Measurements from ENCODE around the gene UBE2S.

UBE2S gene

GRCh38 chr19:55440411-55441105 lies 33.0 kb upstream of the UBE2S start:
- H3K27ac ChIP-seq (ENCODE audit: poor library complexity, severe bottlenecking) = no peak overlapping the region
- no peak for ATAC-seq (ENCODE audit: low read depth)
- TF ChIP-seq, protein P1, sequence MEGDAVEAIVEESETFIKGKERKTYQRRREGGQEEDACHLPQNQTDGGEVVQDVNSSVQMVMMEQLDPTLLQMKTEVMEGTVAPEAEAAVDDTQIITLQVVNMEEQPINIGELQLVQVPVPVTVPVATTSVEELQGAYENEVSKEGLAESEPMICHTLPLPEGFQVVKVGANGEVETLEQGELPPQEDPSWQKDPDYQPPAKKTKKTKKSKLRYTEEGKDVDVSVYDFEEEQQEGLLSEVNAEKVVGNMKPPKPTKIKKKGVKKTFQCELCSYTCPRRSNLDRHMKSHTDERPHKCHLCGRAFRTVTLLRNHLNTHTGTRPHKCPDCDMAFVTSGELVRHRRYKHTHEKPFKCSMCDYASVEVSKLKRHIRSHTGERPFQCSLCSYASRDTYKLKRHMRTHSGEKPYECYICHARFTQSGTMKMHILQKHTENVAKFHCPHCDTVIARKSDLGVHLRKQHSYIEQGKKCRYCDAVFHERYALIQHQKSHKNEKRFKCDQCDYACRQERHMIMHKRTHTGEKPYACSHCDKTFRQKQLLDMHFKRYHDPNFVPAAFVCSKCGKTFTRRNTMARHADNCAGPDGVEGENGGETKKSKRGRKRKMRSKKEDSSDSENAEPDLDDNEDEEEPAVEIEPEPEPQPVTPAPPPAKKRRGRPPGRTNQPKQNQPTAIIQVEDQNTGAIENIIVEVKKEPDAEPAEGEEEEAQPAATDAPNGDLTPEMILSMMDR (IDR thresholded peaks at IDR 0.05; ENCODE audit: poor library complexity, severe bottlenecking) = no peak
- no peaks in the 10 kb centered on the region for H3K4me1 ChIP-seq (ENCODE audit: insufficient read depth, poor library complexity, severe bottlenecking)
- no peaks in the 10 kb centered on the region for H3K36me3 ChIP-seq (ENCODE audit: low read depth)
- H3K9me3 ChIP-seq (ENCODE audit: severe bottlenecking) = no peaks in the 10 kb centered on the region
- no peak overlapping the region for H3K4me3 ChIP-seq (ENCODE audit: severe bottlenecking)
- no peak for DNase-seq (ENCODE audit: low spot score)
- peaks cover 46% of the 10 kb centered on the region for H3K27me3 ChIP-seq (ENCODE audit: insufficient read depth, poor library complexity, severe bottlenecking)

- Histone ChIP-seq H3K4me1 (ENCODE audit: insufficient read depth, poor library complexity, severe bottlenecking) (no peaks in the 10 kb centered on the region), H3K4me3 (ENCODE audit: severe bottlenecking) (no peak overlapping the region), H3K36me3 (ENCODE audit: low read depth) (no peaks in the 10 kb centered on the region), H3K27ac (ENCODE audit: poor library complexity, severe bottlenecking) (no peak overlapping the region), H3K27me3 (ENCODE audit: insufficient read depth, poor library complexity, severe bottlenecking) (peaks cover 35% of the 10 kb centered on the region), H3K9me3 (ENCODE audit: severe bottlenecking) (no peaks in the 10 kb centered on the region)
- TF ChIP-seq, protein P1 (IDR thresholded peaks at IDR 0.05; ENCODE audit: poor library complexity, severe bottlenecking) = no peak
- DNase-seq (ENCODE audit: low spot score) = no peak
- ATAC-seq (ENCODE audit: low read depth) = no peak
Observed at GRCh38 chr19:55439052-55439451, 31.5 kb upstream of the UBE2S start.

GRCh38 chr19:55437410-55437809 lies 29.8 kb upstream of the UBE2S start:
- no peaks in the 10 kb centered on the region for H3K9me3 ChIP-seq (ENCODE audit: severe bottlenecking)
- H3K4me1 ChIP-seq (ENCODE audit: insufficient read depth, poor library complexity, severe bottlenecking) = no peaks in the 10 kb centered on the region
- H3K4me3 ChIP-seq (ENCODE audit: severe bottlenecking) = no peak overlapping the region
- TF ChIP-seq, protein P1 (IDR thresholded peaks at IDR 0.05; ENCODE audit: poor library complexity, severe bottlenecking) = no peak
- peaks cover 32% of the 10 kb centered on the region for H3K27me3 ChIP-seq (ENCODE audit: insufficient read depth, poor library complexity, severe bottlenecking)
- ATAC-seq (ENCODE audit: low read depth) = peak; percentile 87
- H3K27ac ChIP-seq (ENCODE audit: poor library complexity, severe bottlenecking) = no peak overlapping the region
- no peaks in the 10 kb centered on the region for H3K36me3 ChIP-seq (ENCODE audit: low read depth)
- DNase-seq (ENCODE audit: low spot score) = peak; percentile 69

- H3K4me1 ChIP-seq (ENCODE audit: insufficient read depth, poor library complexity, severe bottlenecking) = no peaks in the 10 kb centered on the region
- ATAC-seq (ENCODE audit: low read depth) (no peak), DNase-seq (ENCODE audit: low spot score) (no peak)
- peaks cover 31% of the 10 kb centered on the region for H3K27me3 ChIP-seq (ENCODE audit: insufficient read depth, poor library complexity, severe bottlenecking)
- TF ChIP-seq, protein P1 (IDR thresholded peaks at IDR 0.05; ENCODE audit: poor library complexity, severe bottlenecking) = no peak
- H3K27ac ChIP-seq (ENCODE audit: poor library complexity, severe bottlenecking) = no peak overlapping the region
- no peaks in the 10 kb centered on the region for H3K36me3 ChIP-seq (ENCODE audit: low read depth)
- no peaks in the 10 kb centered on the region for H3K9me3 ChIP-seq (ENCODE audit: severe bottlenecking)
- H3K4me3 ChIP-seq (ENCODE audit: severe bottlenecking) = no peak overlapping the region
Observed at GRCh38 chr19:55436847-55437246, 29.3 kb upstream of the UBE2S start.

- DNase-seq (ENCODE audit: low spot score) = no peak
- TF ChIP-seq, protein P1 (IDR thresholded peaks at IDR 0.05; ENCODE audit: poor library complexity, severe bottlenecking) = no peak
- no peaks in the 10 kb centered on the region for H3K9me3 ChIP-seq (ENCODE audit: severe bottlenecking)
- no peaks in the 10 kb centered on the region for H3K4me1 ChIP-seq (ENCODE audit: insufficient read depth, poor library complexity, severe bottlenecking)
- H3K4me3 ChIP-seq (ENCODE audit: severe bottlenecking) = no peak overlapping the region
- H3K27me3 ChIP-seq (ENCODE audit: insufficient read depth, poor library complexity, severe bottlenecking) = peaks cover 17% of the 10 kb centered on the region
- H3K27ac ChIP-seq (ENCODE audit: poor library complexity, severe bottlenecking) = no peak overlapping the region
- no peak for ATAC-seq (ENCODE audit: low read depth)
- no peaks in the 10 kb centered on the region for H3K36me3 ChIP-seq (ENCODE audit: low read depth)
Observed at GRCh38 chr19:55435020-55435419, 27.4 kb upstream of the UBE2S start.

Measured in RWPE2 (cell line).